B cell (primary cell): ENCODE measurements around the gene AP3M1.

ENCODE experiments used
- CTCF ChIP-seq: fragments of 200-600 bp; IDR thresholded peaks from one replicate; pipeline ENCODE4 v1.8.0; 2022; ENCODE audit warnings: antibody characterized with exemption, mild to moderate bottlenecking
- EZH2 ChIP-seq: IDR thresholded peaks from 2 replicates; pipeline ENCODE4 v1.6.1; 2012; ENCODE audit warnings: borderline replicate concordance, low read depth, mild to moderate bottlenecking, moderate library complexity, low read length; ENCODE audit not compliant: insufficient read depth, poor library complexity, severe bottlenecking

GRCh38 chr10:74179111-74179710 lies 28.6 kb upstream of the AP3M1 start:
- TF ChIP-seq CTCF = no peak
- no peak for TF ChIP-seq EZH2
